GM18858 (cell line): ENCODE results near the gene COX5A.

Source experiments
- ATAC-seq: cut with Tn5 transposase; IDR thresholded peaks from one replicate; pipeline ENCODE4 v1.9.1; 2021; ENCODE audit not compliant: unreplicated experiment

The COX5A gene

GRCh38 chr15:74873036-74873755, 64.7 kb downstream of the COX5A start, which contains the start of gene SCAMP2:
Gene SCAMP2 (minus strand): TSS chr15:74873365. CDS start chr15:74873255, 110 bp downstream.
- peak; percentile 55 for ATAC-seq

- ATAC-seq = no peak
Measured at GRCh38 chr15:74872702-74873035, 65.2 kb downstream of the COX5A start.

- ATAC-seq = no peak
Measured at GRCh38 chr15:74870436-74871215, 67.2 kb downstream of the COX5A start.
